ENCODE data around the gene ABCA2.

- TF ChIP-seq KAT7 (CRISPR knock-in tag; IDR thresholded peaks at IDR 0.05; ENCODE audit: borderline replicate concordance) (no peak), IRF2 (CRISPR knock-in tag; IDR thresholded peaks at IDR 0.05; ENCODE audit: borderline replicate concordance, low read depth) (no peak), ZMAT4 (CRISPR knock-in tag; IDR thresholded peaks at IDR 0.05) (no peak), CTCF (IDR thresholded peaks at IDR 0.05) (no peak), PRDM15 (CRISPR knock-in tag; IDR thresholded peaks at IDR 0.05) (no peak), CREB1 (CRISPR knock-in tag; IDR thresholded peaks at IDR 0.05) (no peak), MAX (CRISPR knock-in tag; IDR thresholded peaks at IDR 0.05) (no peak), USF2 (CRISPR knock-in tag; IDR thresholded peaks at IDR 0.05) (no peak), FOXP4 (CRISPR knock-in tag; IDR thresholded peaks at IDR 0.05) (no peak)
These were observed 10.9 kb upstream of the ABCA2 start for GRCh38 chr9:137038916-137039315.
